Kidney epithelial cell (primary cell): ENCODE measurements around the gene TMBIM1. TPM values are rescaled to one million over a fixed set of nuclear protein-coding genes. Genes with fewer than 3 reads are reported as not detected.

ENCODE experiments used
- DNase-seq: peaks from one replicate; pipeline ENCODE4 v3.0.0-alpha.2; 2010; ENCODE audit warnings: low read depth
- H3K27me3 ChIP-seq: 2 replicates; pipeline ENCODE4 v1.6.0; 2011; ENCODE audit warnings: low read length; ENCODE audit not compliant: control insufficient read depth, insufficient read depth
- H3K36me3 ChIP-seq: 2 replicates; pipeline ENCODE4 v1.5.1; 2011; ENCODE audit warnings: low read length; ENCODE audit not compliant: control insufficient read depth, insufficient read depth
- H3K4me3 ChIP-seq: 2 replicates; pipeline ENCODE4 v1.5.1; 2011; ENCODE audit warnings: low read depth, mild to moderate bottlenecking, control low read depth, low read length
- total RNA-seq: library from RNA; depleted of rRNA; stranded (reverse); fragments of >200 nt; gene quantifications from 2 replicates; pipeline ENCODE4 v1.2.3, GENCODE V29; 2015
- TF ChIP-seq, protein P1 (sequence below): IDR thresholded peaks from 2 replicates; pipeline ENCODE4 v1.5.1; 2011; ENCODE audit warnings: mild to moderate bottlenecking, moderate library complexity, low read length, control low read depth, inconsistent platforms; ENCODE audit not compliant: insufficient read depth, poor library complexity, severe bottlenecking

TMBIM1 gene
- total RNA-seq, 1 donor from 2014 or later: 155 TPM

DNA sequence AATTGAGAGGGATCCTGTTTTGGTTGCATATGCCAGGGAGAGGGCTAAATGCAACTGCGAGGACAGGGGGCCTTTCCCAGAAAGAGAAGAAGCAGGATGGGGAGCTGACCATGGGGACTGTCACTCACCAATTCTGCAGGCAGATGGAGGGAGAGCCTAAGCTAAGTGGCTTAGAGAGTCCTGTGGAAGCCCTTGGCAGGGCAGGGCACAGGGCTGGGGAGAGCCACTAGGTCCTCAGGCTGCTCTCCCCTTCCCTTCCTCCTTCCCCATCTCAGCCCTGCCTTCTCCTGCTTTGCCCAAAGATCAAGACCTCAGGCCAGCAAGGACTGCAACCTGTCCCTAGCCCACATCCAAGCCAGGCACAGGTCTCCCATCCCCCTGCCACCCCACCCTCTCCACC is 40.0 kb upstream of the TMBIM1 start:
- DNase-seq: no peak
- Histone ChIP-seq H3K27me3 (no peaks in the 10 kb centered on the region), H3K4me3 (no peak overlapping the region), H3K36me3 (no peaks in the 10 kb centered on the region)
- TF ChIP-seq, protein P1, sequence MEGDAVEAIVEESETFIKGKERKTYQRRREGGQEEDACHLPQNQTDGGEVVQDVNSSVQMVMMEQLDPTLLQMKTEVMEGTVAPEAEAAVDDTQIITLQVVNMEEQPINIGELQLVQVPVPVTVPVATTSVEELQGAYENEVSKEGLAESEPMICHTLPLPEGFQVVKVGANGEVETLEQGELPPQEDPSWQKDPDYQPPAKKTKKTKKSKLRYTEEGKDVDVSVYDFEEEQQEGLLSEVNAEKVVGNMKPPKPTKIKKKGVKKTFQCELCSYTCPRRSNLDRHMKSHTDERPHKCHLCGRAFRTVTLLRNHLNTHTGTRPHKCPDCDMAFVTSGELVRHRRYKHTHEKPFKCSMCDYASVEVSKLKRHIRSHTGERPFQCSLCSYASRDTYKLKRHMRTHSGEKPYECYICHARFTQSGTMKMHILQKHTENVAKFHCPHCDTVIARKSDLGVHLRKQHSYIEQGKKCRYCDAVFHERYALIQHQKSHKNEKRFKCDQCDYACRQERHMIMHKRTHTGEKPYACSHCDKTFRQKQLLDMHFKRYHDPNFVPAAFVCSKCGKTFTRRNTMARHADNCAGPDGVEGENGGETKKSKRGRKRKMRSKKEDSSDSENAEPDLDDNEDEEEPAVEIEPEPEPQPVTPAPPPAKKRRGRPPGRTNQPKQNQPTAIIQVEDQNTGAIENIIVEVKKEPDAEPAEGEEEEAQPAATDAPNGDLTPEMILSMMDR: no peak

DNA sequence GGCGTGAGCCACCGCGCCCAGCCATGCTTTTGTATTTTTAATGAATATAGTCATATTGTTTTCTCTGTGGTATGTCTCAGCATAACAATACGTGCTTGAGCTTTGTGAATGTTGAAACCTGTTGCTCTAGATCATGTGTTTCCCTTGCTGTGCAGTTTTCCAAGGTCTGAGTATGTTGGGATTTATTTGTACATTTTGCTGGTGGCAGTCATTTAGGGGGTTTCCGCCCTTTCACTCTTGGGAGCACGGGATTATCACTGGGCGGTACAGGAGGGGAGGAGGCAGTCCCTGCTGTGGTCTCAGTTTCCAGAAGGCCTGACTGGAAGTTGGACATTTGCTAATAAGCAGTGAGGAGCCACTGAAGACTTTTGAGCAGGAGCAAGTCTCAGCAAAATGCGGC is 39.4 kb upstream of the TMBIM1 start:
- DNase-seq: no peak
- H3K27me3 ChIP-seq: no peaks in the 10 kb centered on the region
- TF ChIP-seq, protein P1: no peak
- H3K36me3 ChIP-seq: no peaks in the 10 kb centered on the region
- no peak overlapping the region for H3K4me3 ChIP-seq

DNA sequence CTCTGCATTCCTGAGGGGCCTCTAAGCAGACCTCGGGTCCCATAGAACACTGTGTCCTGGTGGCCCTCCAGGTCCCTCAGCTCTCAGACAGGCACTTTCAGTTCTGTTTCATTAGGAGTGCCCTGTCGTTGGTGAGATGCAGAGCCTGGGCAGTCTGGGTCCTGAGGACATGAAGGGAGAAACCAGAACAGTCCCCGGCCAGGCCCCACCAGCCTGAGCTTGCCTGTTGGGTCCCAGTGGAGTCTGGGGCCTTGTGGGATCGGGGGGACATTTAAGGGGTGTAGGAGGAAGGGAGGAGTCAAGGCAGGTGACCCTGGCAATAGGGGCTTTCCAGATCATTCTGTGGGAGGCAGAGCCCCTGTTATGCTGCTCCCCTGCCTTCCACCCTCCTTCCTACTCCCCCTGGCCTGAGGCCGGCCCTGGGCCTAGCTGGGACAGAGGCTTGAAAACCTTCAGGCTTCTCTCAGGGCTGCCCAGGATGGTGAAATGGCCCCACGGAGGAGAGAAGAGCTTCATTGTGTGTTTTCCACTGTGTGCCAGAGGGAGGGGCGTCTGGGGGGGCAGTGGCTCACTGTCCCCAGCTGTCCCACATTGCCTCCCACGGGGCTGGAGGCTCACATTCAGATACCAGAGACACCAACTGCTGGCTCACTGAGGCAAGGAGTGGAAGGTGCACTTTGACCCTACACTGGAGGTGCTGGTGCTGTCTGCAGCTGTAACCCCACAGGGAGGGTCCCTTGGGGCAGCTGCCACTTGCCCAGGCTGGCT is 37.7 kb upstream of the TMBIM1 start:
- TF ChIP-seq, protein P1: no peak
- DNase-seq: no peak
- no peak overlapping the region for H3K4me3 ChIP-seq
- no peaks in the 10 kb centered on the region for H3K36me3 ChIP-seq
- no peaks in the 10 kb centered on the region for H3K27me3 ChIP-seq

DNA sequence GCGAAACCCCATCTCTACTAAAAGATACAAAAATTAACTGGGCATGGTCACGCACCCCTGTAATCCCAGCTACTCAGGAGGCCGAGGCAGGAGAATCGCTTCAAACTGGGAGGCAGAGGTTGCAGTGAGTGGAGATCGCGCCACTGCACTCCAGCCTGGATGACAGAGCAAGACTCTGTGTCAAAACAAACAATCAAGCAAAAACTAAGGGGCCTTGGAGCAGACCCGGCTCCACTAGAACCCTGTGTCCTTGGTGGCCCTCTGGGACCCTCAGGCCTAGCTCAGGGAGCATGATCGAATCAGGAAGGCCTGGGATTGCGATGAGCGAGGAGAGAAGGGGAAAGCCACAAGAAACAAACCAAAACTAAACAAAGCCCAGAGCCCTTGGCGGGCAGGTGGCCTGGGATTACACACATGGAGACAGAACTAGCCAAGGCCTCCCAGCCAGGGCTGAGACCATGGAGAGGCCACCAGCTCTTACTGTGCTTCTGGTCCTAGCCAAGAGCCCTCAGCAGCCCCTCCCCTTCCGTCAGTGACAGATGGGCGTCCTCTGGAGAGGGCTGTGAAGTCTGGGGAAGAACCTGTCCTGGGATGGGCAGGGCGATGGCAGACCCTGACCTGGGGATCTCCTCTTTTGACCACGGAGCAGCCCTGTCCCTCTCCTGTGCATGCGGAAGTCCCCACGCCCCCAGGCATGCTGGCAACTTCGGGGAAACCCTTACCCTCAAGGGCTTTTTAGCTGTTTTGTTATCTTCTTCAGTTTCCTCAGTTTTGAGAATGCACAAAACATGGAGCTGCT is 36.9 kb upstream of the TMBIM1 start:
- TF ChIP-seq, protein P1: no peak
- no peak for DNase-seq
- H3K27me3 ChIP-seq: no peaks in the 10 kb centered on the region
- H3K4me3 ChIP-seq: no peak overlapping the region
- H3K36me3 ChIP-seq: no peaks in the 10 kb centered on the region

DNA sequence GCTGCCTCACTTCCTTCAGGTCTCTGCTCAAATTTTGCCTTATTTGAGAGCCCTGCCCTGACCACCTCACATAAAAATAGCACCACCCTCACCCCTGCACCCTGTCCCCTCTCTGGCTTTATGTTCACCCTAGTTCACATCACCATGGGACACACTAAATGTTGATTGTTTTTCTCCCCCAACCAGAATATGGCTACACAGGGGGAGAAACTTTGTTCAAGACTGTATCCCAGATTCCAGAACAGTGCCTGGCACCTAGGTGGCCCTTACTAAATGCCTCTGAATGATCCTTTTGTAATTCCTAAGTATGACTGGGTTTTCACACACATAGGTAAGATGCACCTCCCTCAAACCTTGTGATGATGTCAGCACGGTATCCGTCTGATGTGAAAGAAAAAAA is 36.0 kb upstream of the TMBIM1 start:
- Histone ChIP-seq H3K27me3 (no peaks in the 10 kb centered on the region), H3K4me3 (no peak overlapping the region), H3K36me3 (no peaks in the 10 kb centered on the region)
- DNase-seq: no peak
- TF ChIP-seq, protein P1: no peak
